Esophagus (tissue), 2 donors: ENCODE measurements around the gene EIF4G3. TPM values are rescaled to one million over a fixed set of nuclear protein-coding genes. Genes with fewer than 3 reads are reported as not detected.

Source experiments
- H3K27ac ChIP-seq, 2 donors: one replicate each; pipeline ENCODE4 v1.5.1; 2013; ENCODE audit warnings: low read depth in 2 of 2, mild to moderate bottlenecking in 2 of 2, inconsistent platforms in 1 of 2, low read length in 1 of 2, moderate library complexity in 1 of 2
- H3K27me3 ChIP-seq, 2 donors: one replicate each; pipeline ENCODE4 v1.6.1; 2013; ENCODE audit warnings: low read length in 2 of 2, control low read depth in 1 of 2, mild to moderate bottlenecking in 1 of 2; ENCODE audit not compliant: insufficient read depth in 2 of 2, control insufficient read depth in 1 of 2
- H3K36me3 ChIP-seq, 2 donors: one replicate each; pipeline ENCODE4 v1.6.1; 2013; ENCODE audit warnings: low read length in 1 of 2; ENCODE audit not compliant: control insufficient read depth in 2 of 2, insufficient read depth in 2 of 2
- H3K4me1 ChIP-seq, 2 donors: one replicate each; pipeline ENCODE4 v1.6.1; 2013; ENCODE audit warnings: low read length in 1 of 2; ENCODE audit not compliant: control insufficient read depth in 2 of 2, insufficient read depth in 2 of 2
- H3K4me3 ChIP-seq, 2 donors: one replicate each; pipeline ENCODE4 v1.5.1; 2013; ENCODE audit warnings: low read length in 2 of 2, mild to moderate bottlenecking in 2 of 2, low read depth in 1 of 2, moderate library complexity in 1 of 2
- H3K9me3 ChIP-seq, 2 donors: one replicate each; pipeline ENCODE4 v1.6.1; 2013; ENCODE audit warnings: mild to moderate bottlenecking in 2 of 2, low read depth in 1 of 2, low read length in 1 of 2, moderate library complexity in 1 of 2; ENCODE audit not compliant: control insufficient read depth in 2 of 2, insufficient read depth in 1 of 2
- WGBS, 2 donors: extraction: QIAGEN DNeasy Blood & Tissue Kit; methylation state at CpG; one replicate each; pipeline ENCODE4 v1.1.7; 2013; 5-methylcytosine and 5-hydroxymethylcytosine counted together
- polyA plus RNA-seq, 2 donors: library from polyadenylated mRNA; stranded (reverse); fragments of 200-250 nt; gene quantifications; one replicate each; pipeline ENCODE4 v1.2.3, GENCODE V29; 2013
- donor health status: healthy with polysubstance abuse.
- donor health status: Bipolar disorder and iron deficiency.

Gene EIF4G3
- polyA plus RNA-seq, 2 donors: 15.7 to 22.3 TPM

GRCh38 chr1:20981915-20982314, 194.8 kb downstream of the EIF4G3 start:
- no peaks in the 10 kb centered on the region for H3K4me1 ChIP-seq
- H3K27me3 ChIP-seq: no peaks in the 10 kb centered on the region
- no peak overlapping the region for H3K27ac ChIP-seq
- no peak overlapping the region for H3K4me3 ChIP-seq
- H3K36me3 ChIP-seq: no peaks in the 10 kb centered on the region
- H3K9me3 ChIP-seq: no peaks in the 10 kb centered on the region

DNA sequence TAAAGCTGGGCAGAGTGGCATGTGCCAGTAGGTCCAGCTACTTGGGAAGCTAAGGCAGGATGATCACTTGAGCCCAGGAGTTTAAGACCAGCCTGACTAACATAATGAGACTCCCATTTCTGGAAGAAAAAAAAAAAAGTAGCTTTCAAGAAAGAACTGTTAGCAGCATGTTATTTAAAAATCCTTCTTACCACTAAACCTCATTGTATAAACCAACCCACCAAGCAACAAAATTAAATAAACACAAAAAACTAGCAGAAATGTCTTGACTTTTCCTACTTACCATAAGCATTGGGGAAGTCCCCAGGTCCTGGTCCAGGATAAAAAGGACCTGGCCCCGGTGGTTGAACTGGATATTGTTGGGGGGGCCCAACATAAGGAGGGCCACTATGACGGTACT, 196.6 kb downstream of the EIF4G3 start:
- H3K27me3 ChIP-seq: no peaks in the 10 kb centered on the region
- no peaks in the 10 kb centered on the region for H3K36me3 ChIP-seq
- H3K27ac ChIP-seq: no peak overlapping the region
- WGBS, 2 donors: 92 to 93% methylated on average over 2 of the region's 2 CpGs
- no peaks in the 10 kb centered on the region for H3K4me1 ChIP-seq
- no peak overlapping the region for H3K4me3 ChIP-seq
- H3K9me3 ChIP-seq: no peaks in the 10 kb centered on the region

- Histone ChIP-seq H3K9me3 (no peaks in the 10 kb centered on the region), H3K4me3 (no peak overlapping the region), H3K27me3 (no peaks in the 10 kb centered on the region), H3K36me3 (no peaks in the 10 kb centered on the region), H3K27ac (no peak overlapping the region), H3K4me1 (no peaks in the 10 kb centered on the region)
- 95 to 98% methylated on average over 2 of the region's 2 CpGs for WGBS, 2 donors
Measured at GRCh38 chr1:20978413-20978812, 198.3 kb downstream of the EIF4G3 start.

DNA sequence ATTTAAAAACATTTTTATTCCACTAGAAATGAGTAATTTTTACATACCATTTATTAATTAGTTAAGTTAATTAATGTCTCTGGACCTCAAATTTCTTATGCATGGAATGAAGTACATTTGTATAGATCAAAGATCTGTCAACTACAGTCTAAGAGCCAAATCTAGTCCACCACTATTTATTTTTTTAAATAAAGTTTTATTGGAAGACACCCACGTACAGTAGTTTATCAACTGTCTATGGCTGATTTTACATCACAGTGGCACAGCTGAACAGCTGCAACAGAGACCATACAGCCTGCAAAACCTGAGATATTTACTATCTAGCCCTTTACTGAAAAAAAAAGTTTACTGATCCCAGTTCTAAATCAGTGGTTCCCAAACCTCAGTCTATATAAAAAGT, 201.0 kb downstream of the EIF4G3 start:
- Histone ChIP-seq H3K36me3 (peaks cover 2 to 4% of the 10 kb centered on the region in 2 donors), H3K27ac (no peak overlapping the region), H3K4me1 (no peaks in the 10 kb centered on the region), H3K9me3 (no peaks in the 10 kb centered on the region), H3K27me3 (no peaks in the 10 kb centered on the region), H3K4me3 (no peak overlapping the region)
- 95 to 97% methylated on average over 1 of the region's 1 CpG for WGBS, 2 donors

GRCh38 chr1:20974951-20975350, 201.7 kb downstream of the EIF4G3 start:
- Histone ChIP-seq H3K9me3 (no peaks in the 10 kb centered on the region), H3K4me3 (no peak overlapping the region), H3K27ac (no peak overlapping the region), H3K36me3 (peaks cover 2 to 4% of the 10 kb centered on the region in 2 donors), H3K27me3 (no peaks in the 10 kb centered on the region), H3K4me1 (no peaks in the 10 kb centered on the region)

DNA sequence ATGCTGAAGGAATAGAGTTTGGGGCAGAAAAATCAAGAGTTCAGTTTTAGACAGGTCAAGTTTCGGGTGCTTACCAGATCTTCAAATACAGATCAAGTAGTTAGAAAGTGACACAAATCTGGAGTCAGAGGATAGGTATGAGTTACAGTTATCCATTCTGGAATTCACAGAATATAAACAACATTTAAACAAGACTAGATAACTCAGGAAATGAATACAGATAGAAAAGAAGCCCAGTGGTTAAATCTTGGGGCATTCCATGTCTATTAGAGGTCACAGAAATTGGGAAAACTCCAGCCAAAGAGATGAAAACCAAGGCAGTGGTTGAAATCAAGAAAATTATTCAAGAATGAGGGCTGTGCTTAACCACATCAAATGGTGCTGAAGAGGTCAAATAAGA, 202.6 kb downstream of the EIF4G3 start:
- no peaks in the 10 kb centered on the region for H3K9me3 ChIP-seq
- H3K27ac ChIP-seq: no peak overlapping the region
- WGBS, 2 donors: 88 to 96% methylated on average over 1 of the region's 1 CpG
- peaks cover 2 to 4% of the 10 kb centered on the region in 2 donors for H3K36me3 ChIP-seq
- no peaks in the 10 kb centered on the region for H3K27me3 ChIP-seq
- no peak overlapping the region for H3K4me3 ChIP-seq
- H3K4me1 ChIP-seq: no peaks in the 10 kb centered on the region

- Histone ChIP-seq H3K27me3 (no peaks in the 10 kb centered on the region), H3K36me3 (peaks cover 2 to 4% of the 10 kb centered on the region in 2 donors), H3K4me3 (no peak overlapping the region), H3K9me3 (no peaks in the 10 kb centered on the region), H3K27ac (no peak overlapping the region), H3K4me1 (no peaks in the 10 kb centered on the region)
- WGBS, 2 donors: 92 to 97% methylated on average over 5 of the region's 5 CpGs
Measured at GRCh38 chr1:20972855-20973254, 203.8 kb downstream of the EIF4G3 start.

DNA sequence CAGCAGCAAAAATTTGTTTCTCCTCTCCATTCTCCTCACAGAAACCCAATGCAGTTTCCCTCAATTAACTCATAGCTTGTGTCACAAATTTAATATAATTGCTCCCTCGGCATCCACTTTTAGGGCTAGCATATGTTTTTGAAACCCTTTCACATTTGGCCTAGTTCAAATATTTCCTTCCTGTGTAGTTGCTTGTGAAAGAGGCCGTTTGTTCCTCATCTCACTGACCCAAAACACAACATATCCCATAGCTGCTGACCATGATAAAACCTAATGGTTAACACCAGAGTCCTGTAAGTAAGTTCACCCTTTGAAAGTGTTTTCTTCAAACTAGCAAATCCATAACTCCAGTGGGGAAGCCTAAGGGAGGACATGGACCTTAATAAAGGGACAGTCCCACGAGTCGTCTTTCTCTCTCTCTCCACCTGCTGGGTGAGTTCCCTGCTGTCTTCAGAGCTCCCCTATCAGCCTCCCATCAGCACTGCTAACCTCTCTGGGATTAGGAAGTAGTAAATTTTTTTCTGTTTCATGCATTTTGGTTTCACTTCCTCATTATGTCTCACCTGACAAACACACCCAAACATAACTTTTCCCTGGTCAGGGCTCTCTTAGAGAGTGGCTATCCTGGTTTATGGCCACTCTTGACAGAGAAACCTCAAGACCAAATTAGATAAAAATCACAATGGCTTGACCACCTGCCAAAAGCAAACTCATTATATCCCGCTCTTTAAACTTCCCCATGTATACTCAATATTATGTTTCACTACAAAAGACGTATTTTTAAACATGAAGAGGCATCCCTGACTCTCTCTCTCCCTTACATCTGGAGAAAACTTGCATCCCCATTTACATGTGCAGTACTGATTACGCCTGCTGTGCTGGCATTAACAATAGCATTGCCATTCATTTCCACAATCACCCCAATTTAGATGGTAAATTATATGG, 211.9 kb downstream of the EIF4G3 start:
- Histone ChIP-seq H3K27me3 (no peaks in the 10 kb centered on the region), H3K4me1 (no peaks in the 10 kb centered on the region), H3K36me3 (no peaks in the 10 kb centered on the region), H3K9me3 (no peaks in the 10 kb centered on the region), H3K27ac (no peak overlapping the region), H3K4me3 (no peak overlapping the region)
- WGBS, 2 donors: 79 to 84% methylated on average over 7 of the region's 7 CpGs

DNA sequence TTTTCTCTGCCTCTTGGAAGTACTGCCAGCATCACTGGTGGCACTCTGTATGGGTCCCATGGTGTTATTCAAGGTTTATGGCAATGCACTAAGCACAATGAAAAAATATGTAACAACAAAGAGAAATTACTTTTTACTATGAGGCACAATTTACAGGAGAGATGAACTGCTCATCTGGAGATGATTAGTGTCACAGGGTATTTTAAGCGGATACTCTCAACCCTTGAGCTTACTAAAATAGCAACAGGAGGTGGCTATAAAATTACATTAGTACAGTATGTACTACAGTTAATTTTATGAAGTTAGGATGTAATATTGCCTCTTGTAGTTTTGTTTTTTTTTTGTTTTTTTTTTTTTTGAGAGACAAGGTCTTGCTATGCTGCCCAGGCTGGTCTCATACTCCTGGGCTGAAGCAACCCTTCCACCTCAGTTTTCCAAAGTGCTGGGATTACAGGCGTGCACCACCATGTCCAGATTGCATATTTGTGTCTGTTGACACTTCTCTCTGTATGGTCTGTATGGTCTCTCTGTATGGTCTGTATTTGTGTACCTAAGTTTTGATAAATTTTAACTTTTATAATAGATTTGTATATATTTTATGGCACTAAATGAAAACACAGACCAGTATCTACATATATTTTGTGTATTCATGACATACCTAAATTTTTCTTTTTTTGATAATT, 214.0 kb downstream of the EIF4G3 start:
- Histone ChIP-seq H3K4me3 (no peak overlapping the region), H3K36me3 (no peaks in the 10 kb centered on the region), H3K9me3 (no peaks in the 10 kb centered on the region), H3K4me1 (no peaks in the 10 kb centered on the region), H3K27ac (no peak overlapping the region), H3K27me3 (no peaks in the 10 kb centered on the region)
- WGBS, 2 donors: 96 to 98% methylated on average over 2 of the region's 2 CpGs
